PFSK-1 (cell line): ENCODE results near the gene RSF1.

Experiments
- POLR2AphosphoS5 ChIP-seq: IDR thresholded peaks from 2 replicates; pipeline ENCODE4 v1.6.1; 2012; ENCODE audit warnings: low read depth, mild to moderate bottlenecking, control low read depth, low read length, moderate library complexity
- TAF1 ChIP-seq: IDR thresholded peaks from 2 replicates; pipeline ENCODE4 v1.6.1; 2012; ENCODE audit warnings: low read length, control low read depth, borderline replicate concordance; ENCODE audit not compliant: insufficient read depth

DNA sequence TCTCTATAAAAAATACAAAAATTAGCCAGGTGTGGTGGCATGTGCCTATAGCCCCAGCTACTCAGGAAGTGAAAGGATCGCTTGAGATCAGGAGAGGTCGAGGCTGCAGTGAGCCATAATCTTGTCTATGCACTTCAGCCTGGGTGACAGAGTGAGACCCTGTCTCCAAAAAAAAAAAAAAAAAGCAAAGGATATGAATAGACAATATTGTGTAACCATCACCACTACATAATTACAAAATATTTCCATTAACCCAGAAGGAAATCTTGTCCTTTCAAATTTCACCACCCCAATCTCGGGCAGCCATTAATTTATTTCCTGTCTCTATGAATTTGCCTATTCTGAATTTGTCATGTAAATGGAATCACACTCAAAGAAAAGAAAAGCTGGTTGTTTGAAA, 21.2 kb downstream of the RSF1 start:
- TF ChIP-seq TAF1 (no peak), POLR2AphosphoS5 (no peak)
